Mucosa of descending colon (tissue), 3 donors: ENCODE data around the gene SPPL3. TPM values are rescaled to one million over a fixed set of nuclear protein-coding genes. Genes with fewer than 3 reads are reported as not detected.

ENCODE experiments used
- ATAC-seq: fragments of 200-7000 bp; cut with Tn5 transposase; one replicate; pipeline ENCODE4 v1.9.1; 2020; ENCODE audit warnings: mild to moderate bottlenecking, moderate library complexity
- DNase-seq, 3 donors: peaks; one replicate each; pipeline ENCODE4 v3.0.0-alpha.2; 2020
- H3K36me3 ChIP-seq: fragments of 200-600 bp; one replicate; pipeline ENCODE4 v1.8.0; 2021; ENCODE audit warnings: low read depth, mild to moderate bottlenecking
- H3K4me1 ChIP-seq: fragments of 200-600 bp; one replicate; pipeline ENCODE4 v1.8.0; 2021; ENCODE audit warnings: low read depth, mild to moderate bottlenecking
- H3K4me3 ChIP-seq: fragments of 200-600 bp; one replicate; pipeline ENCODE4 v1.8.0; 2021; ENCODE audit warnings: mild to moderate bottlenecking
- H3K9me3 ChIP-seq: fragments of 200-600 bp; one replicate; pipeline ENCODE4 v1.8.0; 2021; ENCODE audit warnings: mild to moderate bottlenecking
- intact Hi-C, 2 donors: fragments of 100-400 bp; cut with DNase I in 1 of 2; cut with micrococcal nuclease in 1 of 2; formaldehyde crosslinking; loops; one replicate each; pipeline versions ENCODE4 v1.11.0 to v1.11.1; 2022; cut with DNase I, micrococcal nuclease
- total RNA-seq, 3 donors: library from RNA; stranded (reverse); fragmentation: NEBNext Ultra II Directional in 2 of 3; extraction: Animal tissue kit (Norgen Biotek cat#: 25700) in 2 of 3; gene quantifications; one replicate each; pipeline versions ENCODE4 v1.2.1 to v1.2.4, GENCODE V29; 2021 to 2023
- TF ChIP-seq, protein P1 (sequence below): fragments of 200-600 bp; IDR thresholded peaks from one replicate; pipeline ENCODE4 v1.8.0; 2022; ENCODE audit warnings: antibody characterized with exemption, mild to moderate bottlenecking
- donor health status: DM: no; HTN: no; CAD: no; lungs with moderate emphysema.
- donor health status: DM: no; HTN: no; CAD: no.
- donor health status: DM: no; HTN: yes; CAD: no.

SPPL3 gene
- total RNA-seq, 3 donors from 2014 or later, result 51.8 to 72.1 (median 65.6) TPM

DNA sequence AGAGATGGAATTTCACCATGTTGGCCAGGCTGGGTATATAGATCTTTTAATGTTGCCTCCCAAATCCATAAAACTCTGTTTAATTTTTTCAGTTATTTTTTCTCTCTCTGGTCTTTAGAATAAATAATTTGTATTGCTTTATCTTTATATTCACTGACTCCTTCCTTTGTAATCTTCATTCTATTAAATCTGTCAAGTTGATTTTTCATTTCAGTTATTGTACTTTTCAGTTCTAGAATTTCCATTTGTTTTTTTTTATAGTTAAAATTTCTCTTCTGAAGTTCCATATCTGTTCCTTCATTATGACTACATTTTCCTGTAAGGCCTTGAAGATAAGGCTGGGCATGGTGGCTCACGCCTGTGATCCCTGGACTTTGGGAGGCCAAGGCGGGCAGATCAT is 13.6 kb upstream of the SPPL3 start:
- intact Hi-C loops, result no loop called here
- H3K9me3 ChIP-seq, result peaks cover 18% of the 10 kb centered on the region
- TF ChIP-seq, protein P1, sequence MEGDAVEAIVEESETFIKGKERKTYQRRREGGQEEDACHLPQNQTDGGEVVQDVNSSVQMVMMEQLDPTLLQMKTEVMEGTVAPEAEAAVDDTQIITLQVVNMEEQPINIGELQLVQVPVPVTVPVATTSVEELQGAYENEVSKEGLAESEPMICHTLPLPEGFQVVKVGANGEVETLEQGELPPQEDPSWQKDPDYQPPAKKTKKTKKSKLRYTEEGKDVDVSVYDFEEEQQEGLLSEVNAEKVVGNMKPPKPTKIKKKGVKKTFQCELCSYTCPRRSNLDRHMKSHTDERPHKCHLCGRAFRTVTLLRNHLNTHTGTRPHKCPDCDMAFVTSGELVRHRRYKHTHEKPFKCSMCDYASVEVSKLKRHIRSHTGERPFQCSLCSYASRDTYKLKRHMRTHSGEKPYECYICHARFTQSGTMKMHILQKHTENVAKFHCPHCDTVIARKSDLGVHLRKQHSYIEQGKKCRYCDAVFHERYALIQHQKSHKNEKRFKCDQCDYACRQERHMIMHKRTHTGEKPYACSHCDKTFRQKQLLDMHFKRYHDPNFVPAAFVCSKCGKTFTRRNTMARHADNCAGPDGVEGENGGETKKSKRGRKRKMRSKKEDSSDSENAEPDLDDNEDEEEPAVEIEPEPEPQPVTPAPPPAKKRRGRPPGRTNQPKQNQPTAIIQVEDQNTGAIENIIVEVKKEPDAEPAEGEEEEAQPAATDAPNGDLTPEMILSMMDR, result no peak

DNA sequence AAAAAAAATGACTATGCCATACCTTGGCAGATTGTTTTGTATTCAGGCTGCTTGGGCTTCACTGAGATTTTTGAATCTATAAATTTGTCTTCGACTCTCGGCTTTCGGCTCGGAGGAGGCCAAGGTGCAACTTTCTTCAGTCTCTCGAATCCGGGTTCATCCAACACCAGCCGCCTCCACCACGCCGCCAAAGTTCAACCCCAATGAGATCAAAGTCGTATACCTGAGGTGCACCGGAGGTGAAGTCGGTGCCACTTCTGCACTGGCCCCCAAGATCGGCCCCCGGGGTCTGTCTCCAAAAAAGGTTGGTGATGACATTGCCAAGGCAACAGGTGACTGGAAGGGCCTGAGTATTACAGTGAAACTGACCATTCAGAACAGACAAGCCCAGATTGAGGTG is 12.4 kb upstream of the SPPL3 start:
- TF ChIP-seq, protein P1, result no peak
- intact Hi-C loops, result no loop called here
- Histone ChIP-seq H3K4me3 (no peak overlapping the region), H3K4me1 (no peaks in the 10 kb centered on the region), H3K36me3 (no peaks in the 10 kb centered on the region), H3K9me3 (peaks cover 18% of the 10 kb centered on the region)
- no peak for DNase-seq
- ATAC-seq, result no peak

More for the DNA sequence above, 13.6 kb upstream of the SPPL3 start:
- Histone ChIP-seq H3K36me3 (no peaks in the 10 kb centered on the region), H3K4me3 (no peak overlapping the region), H3K4me1 (no peaks in the 10 kb centered on the region)
- ATAC-seq, result no peak
- DNase-seq, result no peak

DNA sequence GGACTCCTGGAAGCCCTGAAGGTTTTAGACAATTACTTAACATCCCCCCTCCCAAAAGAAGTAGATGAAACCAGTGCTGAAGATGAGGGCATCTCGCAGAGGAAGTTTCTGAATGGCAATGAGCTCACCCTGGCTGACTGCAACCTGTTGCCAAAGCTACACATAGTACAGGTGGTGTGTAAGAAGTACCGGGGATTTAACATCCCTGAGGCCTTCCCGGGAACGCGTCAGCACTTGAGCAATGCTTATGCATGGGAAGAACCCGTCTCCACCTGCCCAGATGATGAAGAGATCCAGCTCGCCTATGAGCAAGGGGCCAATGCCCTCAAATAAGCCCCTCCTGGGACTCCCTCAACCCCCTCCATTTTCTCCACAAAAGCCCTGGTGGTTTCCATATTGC is 10.6 kb upstream of the SPPL3 start:
- DNase-seq (no peak), ATAC-seq (no peak)
- Histone ChIP-seq H3K9me3 (peaks cover 18% of the 10 kb centered on the region), H3K4me3 (no peak overlapping the region), H3K36me3 (no peaks in the 10 kb centered on the region), H3K4me1 (no peaks in the 10 kb centered on the region)
- TF ChIP-seq, protein P1, result no peak
- intact Hi-C loops, result no loop called here

DNA sequence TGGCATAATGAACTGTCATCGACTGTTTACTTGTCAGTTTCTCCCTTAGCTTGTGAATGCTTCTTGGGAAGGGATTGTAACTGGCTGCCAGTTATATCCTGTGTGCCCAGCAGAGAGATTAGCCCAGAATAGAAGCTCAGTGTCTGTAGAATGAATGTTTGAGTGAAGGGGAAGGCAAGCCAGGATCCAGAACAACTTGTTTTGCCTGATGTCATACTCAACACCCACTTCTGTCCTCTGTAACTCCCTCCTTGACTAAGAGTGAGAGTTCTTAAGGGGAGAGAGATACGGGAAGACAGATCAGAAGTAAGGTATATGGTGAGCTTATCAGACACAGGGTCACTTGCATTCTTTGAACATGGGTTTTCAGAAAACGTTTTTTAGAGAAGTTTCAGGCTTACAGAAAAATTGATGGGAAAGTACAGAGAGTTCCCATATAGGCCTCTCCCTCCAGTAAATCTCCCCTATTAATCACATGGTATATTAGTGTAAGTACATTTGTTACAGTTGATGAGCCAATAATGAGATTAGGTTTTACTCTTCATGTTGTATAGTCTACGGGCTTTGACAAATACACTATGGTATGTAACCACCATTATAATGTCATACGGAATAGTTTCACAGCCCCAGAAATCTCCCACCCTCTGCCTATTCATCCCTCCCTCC is 5.6 kb upstream of the SPPL3 start:
- Histone ChIP-seq H3K36me3 (no peaks in the 10 kb centered on the region), H3K4me1 (no peaks in the 10 kb centered on the region), H3K9me3 (no peaks in the 10 kb centered on the region), H3K4me3 (no peak overlapping the region)
- ATAC-seq (no peak), DNase-seq (no peak)
- intact Hi-C loops, result no loop called here
- TF ChIP-seq, protein P1, result no peak

DNA sequence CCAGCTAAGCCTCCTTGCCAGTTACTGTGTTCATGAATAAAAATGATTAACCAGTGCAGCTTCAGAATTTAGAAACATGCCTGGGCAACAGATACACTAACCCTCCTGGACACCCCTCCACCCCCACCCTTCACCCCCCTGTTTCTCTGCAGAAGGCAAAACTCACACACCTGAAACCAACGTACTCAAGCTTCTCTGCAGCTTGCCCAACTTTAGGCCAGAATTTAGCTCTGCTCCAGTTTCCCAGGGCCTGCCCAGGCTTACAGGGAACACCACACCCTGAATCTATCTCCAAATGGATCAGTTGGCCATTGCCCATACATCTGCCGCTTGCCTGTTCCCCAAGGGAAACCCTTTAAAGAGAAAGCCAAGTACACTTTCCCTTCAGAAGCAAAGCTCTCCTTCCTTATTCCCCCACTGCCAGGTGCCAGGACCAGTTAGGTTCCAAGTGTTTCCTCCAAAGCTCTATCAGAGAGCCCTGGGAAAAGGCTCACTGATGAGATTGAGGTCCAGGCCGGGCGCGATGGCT is 1.8 kb upstream of the SPPL3 start:
- peaks cover 9% of the 10 kb centered on the region for H3K4me1 ChIP-seq
- ATAC-seq (no peak), DNase-seq (no peak)
- TF ChIP-seq, protein P1, result no peak
- H3K4me3 ChIP-seq, result no peak overlapping the region
- H3K36me3 ChIP-seq, result no peaks in the 10 kb centered on the region
- intact Hi-C loops, result no loop called here
- no peaks in the 10 kb centered on the region for H3K9me3 ChIP-seq
